ENCODE data around the gene RRAGA.
"Not testable (repeated sequence)": the region's sequence is repeated elsewhere in the genome, so short reads cannot be mapped to it uniquely, and the experiment has no call there.

Gene RRAGA

DNA sequence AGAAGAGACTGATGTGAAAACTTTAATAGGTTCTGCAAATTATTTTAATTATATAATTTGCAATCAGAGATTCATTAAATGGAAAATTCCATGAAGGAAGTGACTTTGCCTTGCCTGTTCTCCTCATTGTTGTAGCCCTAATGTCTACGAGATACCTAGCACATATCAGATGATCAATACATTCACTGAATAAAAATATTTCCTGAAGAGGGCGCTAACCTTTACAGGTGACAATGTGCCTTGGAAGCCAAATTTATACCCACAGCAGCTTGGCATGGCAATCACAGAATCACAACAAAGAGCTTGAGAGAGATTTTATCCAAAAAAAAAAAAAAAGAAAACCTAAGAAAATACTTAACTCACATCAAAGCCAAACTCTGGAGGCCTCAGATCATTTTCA, 36.1 kb downstream of the RRAGA start:
- ATAC-seq: no peak

GRCh38 chr9:19087106-19088000, 38.1 kb downstream of the RRAGA start:
- no peak for ATAC-seq
- no peak for DNase-seq

More for the DNA sequence above, 36.1 kb downstream of the RRAGA start:
- no peak for DNase-seq

- ATAC-seq, DNase-seq: not testable (repeated sequence)
These were observed 48.2 kb downstream of the RRAGA start for GRCh38 chr9:19097431-19097830.

Data from stimulated activated naive CD8-positive, alpha-beta T cell treated with anti-CD3 and anti-CD28 coated beads, Interleukin-15, Interleukin-2, amounts not matched to agents 100 U/mL and 50 U/mL, for 24 hours (primary cell).